GM21737 (cell line): ENCODE data around the gene INPP5A.
"Not testable (repeated sequence)": the region's sequence is repeated elsewhere in the genome, so short reads cannot be mapped to it uniquely, and the experiment has no call there.

Experiments used
- ATAC-seq: cut with Tn5 transposase; IDR thresholded peaks from one replicate; pipeline ENCODE4 v1.9.1; 2021; ENCODE audit warnings: mild to moderate bottlenecking, moderate library complexity; ENCODE audit not compliant: unreplicated experiment

INPP5A gene

GRCh38 chr10:132667342-132668047 is 129.9 kb downstream of the INPP5A start:
- ATAC-seq, result no peak

GRCh38 chr10:132668048-132668394 is 130.4 kb downstream of the INPP5A start:
- no peak for ATAC-seq

GRCh38 chr10:132669208-132669861 is 131.7 kb downstream of the INPP5A start:
- no peak for ATAC-seq

- no peak for ATAC-seq
Measured at GRCh38 chr10:132670546-132671227, 133.1 kb downstream of the INPP5A start.

GRCh38 chr10:132671228-132672154 is 133.9 kb downstream of the INPP5A start:
- no peak for ATAC-seq

- ATAC-seq, result not testable (repeated sequence)
Measured at GRCh38 chr10:132673746-132674145, 136.2 kb downstream of the INPP5A start.

- ATAC-seq, result no peak
Measured at GRCh38 chr10:132674311-132674710, 136.7 kb downstream of the INPP5A start.

- no peak for ATAC-seq
Measured at GRCh38 chr10:132675031-132675740, 137.6 kb downstream of the INPP5A start.

- no peak for ATAC-seq
Measured at GRCh38 chr10:132676193-132676891, 138.8 kb downstream of the INPP5A start.

GRCh38 chr10:132677096-132677472 is 139.5 kb downstream of the INPP5A start:
- ATAC-seq, result no peak

- ATAC-seq, result no peak
Measured at GRCh38 chr10:132677473-132678227, 140.1 kb downstream of the INPP5A start.

GRCh38 chr10:132678436-132679216 is 141.0 kb downstream of the INPP5A start:
- no peak for ATAC-seq

GRCh38 chr10:132679217-132679595 is 141.6 kb downstream of the INPP5A start:
- no peak for ATAC-seq

GRCh38 chr10:132679640-132680039 is 142.1 kb downstream of the INPP5A start:
- ATAC-seq, result no peak

- not testable (repeated sequence) for ATAC-seq
Measured at GRCh38 chr10:132680741-132681140, 143.2 kb downstream of the INPP5A start.

GRCh38 chr10:132681858-132682755 is 144.5 kb downstream of the INPP5A start:
- no peak for ATAC-seq

GRCh38 chr10:132684164-132684891 is 146.7 kb downstream of the INPP5A start:
- ATAC-seq, result peak; percentile 83
